Measurements from ENCODE around the gene LRR1.
A peak's percentile ranks its signal among the peaks of the same experiment; 100 is the strongest.
"Not testable (repeated sequence)": the region's sequence is repeated elsewhere in the genome, so short reads cannot be mapped to it uniquely, and the experiment has no call there.

The LRR1 gene

GRCh38 chr14:49584058-49584457, 14.7 kb upstream of the LRR1 start:
- Mint-ChIP-seq H3K4me3 (peak overlapping the region; percentile 94), H3K36me3 (ENCODE audit: low read depth) (peaks cover 53% of the 10 kb centered on the region), H3K27me3 (ENCODE audit: low read depth, poor library complexity) (no peaks in the 10 kb centered on the region)

GRCh38 chr14:49584981-49585640, 13.6 kb upstream of the LRR1 start:
- Mint-ChIP-seq H3K36me3 (ENCODE audit: low read depth) (peaks cover 50% of the 10 kb centered on the region), H3K27ac (peak overlapping the region; percentile 88), H3K4me1 (peaks cover 48% of the 10 kb centered on the region), H3K4me3 (peak overlapping the region; percentile 94)
- H3K9me3 Mint-ChIP-seq; H3K27me3 Mint-ChIP-seq (ENCODE audit: low read depth, poor library complexity): not testable (repeated sequence)
- DNase-seq = peak; percentile 18

More at GRCh38 chr14:49584058-49584457, 14.7 kb upstream of the LRR1 start:
- no peak for TF ChIP-seq CTCF (IDR thresholded peaks at IDR 0.05)
- DNase-seq = no peak
- peaks cover 58% of the 10 kb centered on the region for H3K4me1 Mint-ChIP-seq
- H3K9me3 Mint-ChIP-seq = no peaks in the 10 kb centered on the region
- H3K27ac Mint-ChIP-seq = peak overlapping the region; percentile 57

GRCh38 chr14:49585803-49586672, 12.7 kb upstream of the LRR1 start, which contains the start of gene RPS29:
Gene RPS29 (minus strand): TSS chr14:49586380. CDS start chr14:49586346, 34 bp downstream.
- Mint-ChIP-seq H3K27ac (peak within 1 kb of the TSS; percentile 88), H3K36me3 (ENCODE audit: low read depth) (peaks cover 45% of the 10 kb centered on the region), H3K4me3 (peak within 1 kb of the TSS; percentile 94), H3K27me3 (ENCODE audit: low read depth, poor library complexity) (peaks cover 2% of the 10 kb centered on the region), H3K9me3 (no peaks in the 10 kb centered on the region), H3K4me1 (peaks cover 42% of the 10 kb centered on the region)
- no peak for TF ChIP-seq CTCF (IDR thresholded peaks at IDR 0.05)
- DNase-seq = peak; percentile 96

GRCh38 chr14:49586673-49587460, 11.9 kb upstream of the LRR1 start:
- Mint-ChIP-seq H3K36me3 (ENCODE audit: low read depth) (peaks cover 36% of the 10 kb centered on the region), H3K27me3 (ENCODE audit: low read depth, poor library complexity) (peaks cover 2% of the 10 kb centered on the region), H3K27ac (peak overlapping the region; percentile 88), H3K4me3 (peak overlapping the region; percentile 94), H3K9me3 (no peaks in the 10 kb centered on the region), H3K4me1 (peaks cover 35% of the 10 kb centered on the region)
- peak; percentile 30 for DNase-seq
- TF ChIP-seq CTCF (IDR thresholded peaks at IDR 0.05) = peak; percentile 88

GRCh38 chr14:49589387-49589786, 9.4 kb upstream of the LRR1 start:
- Mint-ChIP-seq H3K4me3 (no peak overlapping the region), H3K27ac (no peak overlapping the region), H3K27me3 (ENCODE audit: low read depth, poor library complexity) (peaks cover 2% of the 10 kb centered on the region), H3K9me3 (no peaks in the 10 kb centered on the region), H3K36me3 (ENCODE audit: low read depth) (peaks cover 11% of the 10 kb centered on the region), H3K4me1 (peaks cover 12% of the 10 kb centered on the region)
- no peak for TF ChIP-seq CTCF (IDR thresholded peaks at IDR 0.05)
- no peak for DNase-seq

- TF ChIP-seq CTCF (IDR thresholded peaks at IDR 0.05) = no peak
- H3K9me3 Mint-ChIP-seq = no peaks in the 10 kb centered on the region
- H3K36me3 Mint-ChIP-seq (ENCODE audit: low read depth) = no peaks in the 10 kb centered on the region
- H3K4me1 Mint-ChIP-seq = peaks cover 26% of the 10 kb centered on the region
- peaks cover 2% of the 10 kb centered on the region for H3K27me3 Mint-ChIP-seq (ENCODE audit: low read depth, poor library complexity)
- no peak for DNase-seq
- no peak overlapping the region for H3K4me3 Mint-ChIP-seq
- no peak overlapping the region for H3K27ac Mint-ChIP-seq
These were observed 5.7 kb upstream of the LRR1 start for GRCh38 chr14:49593016-49593415.

Measured in nephron progenitor cell (in vitro differentiated cells).